Measurements from ENCODE around the gene MAPK1. TPM values are rescaled to one million over a fixed set of nuclear protein-coding genes. Genes with fewer than 3 reads are reported as not detected.
"Not testable (repeated sequence)": the region's sequence is repeated elsewhere in the genome, so short reads cannot be mapped to it uniquely, and the experiment has no call there.

The MAPK1 gene
- total RNA-seq, 2 donors from 2014 or later, result 61.4 to 63.1 TPM

GRCh38 chr22:21898354-21898896 is 31.0 kb upstream of the MAPK1 start:
- no peak for ATAC-seq (ENCODE audit: insufficient number of reproducible peaks, low FRiP score, low read depth)

GRCh38 chr22:21896951-21897513 is 29.6 kb upstream of the MAPK1 start:
- no peak overlapping the region for H3K27ac ChIP-seq
- DNase-seq (ENCODE audit: low spot score) (no peak), ATAC-seq (ENCODE audit: insufficient number of reproducible peaks, low FRiP score, low read depth) (no peak)
- no peak overlapping the region for H3K4me3 ChIP-seq
- TF ChIP-seq, protein P1, sequence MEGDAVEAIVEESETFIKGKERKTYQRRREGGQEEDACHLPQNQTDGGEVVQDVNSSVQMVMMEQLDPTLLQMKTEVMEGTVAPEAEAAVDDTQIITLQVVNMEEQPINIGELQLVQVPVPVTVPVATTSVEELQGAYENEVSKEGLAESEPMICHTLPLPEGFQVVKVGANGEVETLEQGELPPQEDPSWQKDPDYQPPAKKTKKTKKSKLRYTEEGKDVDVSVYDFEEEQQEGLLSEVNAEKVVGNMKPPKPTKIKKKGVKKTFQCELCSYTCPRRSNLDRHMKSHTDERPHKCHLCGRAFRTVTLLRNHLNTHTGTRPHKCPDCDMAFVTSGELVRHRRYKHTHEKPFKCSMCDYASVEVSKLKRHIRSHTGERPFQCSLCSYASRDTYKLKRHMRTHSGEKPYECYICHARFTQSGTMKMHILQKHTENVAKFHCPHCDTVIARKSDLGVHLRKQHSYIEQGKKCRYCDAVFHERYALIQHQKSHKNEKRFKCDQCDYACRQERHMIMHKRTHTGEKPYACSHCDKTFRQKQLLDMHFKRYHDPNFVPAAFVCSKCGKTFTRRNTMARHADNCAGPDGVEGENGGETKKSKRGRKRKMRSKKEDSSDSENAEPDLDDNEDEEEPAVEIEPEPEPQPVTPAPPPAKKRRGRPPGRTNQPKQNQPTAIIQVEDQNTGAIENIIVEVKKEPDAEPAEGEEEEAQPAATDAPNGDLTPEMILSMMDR (IDR thresholded peaks at IDR 0.05), result no peak
- H3K9me3 ChIP-seq, result no peaks in the 10 kb centered on the region
- H3K4me1 ChIP-seq (ENCODE audit: control insufficient read depth in 1 of 2, low read depth in 2 of 2), result no peaks in the 10 kb centered on the region
- no peaks in the 10 kb centered on the region for H3K36me3 ChIP-seq
- H3K27me3 ChIP-seq (replicated peaks; ENCODE audit: insufficient read depth), result no peaks in the 10 kb centered on the region

More at GRCh38 chr22:21898354-21898896, 31.0 kb upstream of the MAPK1 start:
- H3K27me3 ChIP-seq (replicated peaks; ENCODE audit: insufficient read depth), result no peaks in the 10 kb centered on the region
- no peak overlapping the region for H3K4me3 ChIP-seq
- H3K9me3 ChIP-seq, result no peaks in the 10 kb centered on the region
- TF ChIP-seq, protein P1 (IDR thresholded peaks at IDR 0.05), result no peak
- no peaks in the 10 kb centered on the region for H3K36me3 ChIP-seq
- DNase-seq (ENCODE audit: low spot score), result no peak
- no peak overlapping the region for H3K27ac ChIP-seq
- no peaks in the 10 kb centered on the region for H3K4me1 ChIP-seq (ENCODE audit: control insufficient read depth in 1 of 2, low read depth in 2 of 2)

DNA sequence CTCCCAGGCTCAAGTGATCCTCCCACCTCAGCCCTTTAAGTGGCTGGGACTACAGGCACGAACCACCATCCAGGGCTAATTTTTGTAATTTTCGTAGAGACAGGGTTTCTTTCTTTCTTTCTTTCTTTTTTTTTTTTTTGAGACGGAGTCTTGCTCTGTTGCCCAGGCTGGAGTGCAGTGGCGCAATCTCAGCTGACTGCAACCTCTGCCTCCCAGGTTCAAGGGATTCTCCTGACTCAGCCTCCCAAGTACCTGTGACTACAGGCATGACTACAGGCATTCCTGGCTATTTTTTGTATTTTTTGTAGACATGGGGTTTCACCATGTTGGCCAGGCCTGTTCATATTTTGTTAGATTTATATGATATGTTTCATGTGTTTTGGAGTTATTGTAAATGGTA is 28.8 kb upstream of the MAPK1 start:
- not testable (repeated sequence) for H3K4me1 ChIP-seq (ENCODE audit: control insufficient read depth in 1 of 2, low read depth in 2 of 2); H3K4me3 ChIP-seq; H3K9me3 ChIP-seq; H3K27ac ChIP-seq; DNase-seq (ENCODE audit: low spot score); H3K36me3 ChIP-seq; H3K27me3 ChIP-seq (replicated peaks; ENCODE audit: insufficient read depth); ATAC-seq (ENCODE audit: insufficient number of reproducible peaks, low FRiP score, low read depth)

DNA sequence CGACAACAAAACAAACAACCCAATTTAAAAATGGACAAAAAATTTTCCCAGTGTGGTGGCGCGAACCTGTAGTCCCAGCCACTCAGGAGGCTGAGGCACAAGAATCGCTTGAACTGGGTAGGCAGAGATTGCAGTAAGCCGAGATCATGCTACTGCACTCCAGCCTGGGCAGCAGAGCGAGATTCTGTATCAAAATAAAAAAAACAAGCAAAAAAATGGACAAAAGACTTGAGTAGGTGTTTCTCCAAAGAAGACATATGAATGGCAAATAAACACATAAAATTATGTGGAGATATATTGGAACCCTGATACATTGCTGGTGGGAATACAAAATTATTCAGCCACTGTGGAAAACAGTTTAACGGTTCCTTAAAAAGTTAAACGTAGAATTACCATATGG is 27.4 kb upstream of the MAPK1 start:
- TF ChIP-seq, protein P1 (IDR thresholded peaks at IDR 0.05), result no peak
- H3K36me3 ChIP-seq, result no peaks in the 10 kb centered on the region
- no peak overlapping the region for H3K27ac ChIP-seq
- no peaks in the 10 kb centered on the region for H3K27me3 ChIP-seq (replicated peaks; ENCODE audit: insufficient read depth)
- DNase-seq (ENCODE audit: low spot score) (no peak), ATAC-seq (ENCODE audit: insufficient number of reproducible peaks, low FRiP score, low read depth) (no peak)
- H3K4me1 ChIP-seq (ENCODE audit: control insufficient read depth in 1 of 2, low read depth in 2 of 2), result peaks cover 0 to 5% of the 10 kb centered on the region in 2 donors
- H3K4me3 ChIP-seq, result no peak overlapping the region
- no peaks in the 10 kb centered on the region for H3K9me3 ChIP-seq

GRCh38 chr22:21889251-21889990 is 22.0 kb upstream of the MAPK1 start:
- H3K4me3 ChIP-seq, result peak overlapping the region; percentile 11
- peak overlapping the region; percentile 34 to 50 for H3K27ac ChIP-seq
- ATAC-seq (ENCODE audit: insufficient number of reproducible peaks, low FRiP score, low read depth), result no peak
- H3K36me3 ChIP-seq, result no peaks in the 10 kb centered on the region
- peaks cover 0 to 11% of the 10 kb centered on the region in 2 donors for H3K4me1 ChIP-seq (ENCODE audit: control insufficient read depth in 1 of 2, low read depth in 2 of 2)
- TF ChIP-seq, protein P1 (IDR thresholded peaks at IDR 0.05), result no peak
- DNase-seq (ENCODE audit: low spot score), result no peak
- H3K27me3 ChIP-seq (replicated peaks; ENCODE audit: insufficient read depth), result no peaks in the 10 kb centered on the region
- H3K9me3 ChIP-seq, result no peaks in the 10 kb centered on the region

All from thoracic aorta (tissue), 2 donors.